GM21786 (cell line): ENCODE data around the gene SLC43A3.

Experiments
- ATAC-seq: cut with Tn5 transposase; IDR thresholded peaks from one replicate; pipeline ENCODE4 v1.9.1; 2021; ENCODE audit not compliant: unreplicated experiment

Gene SLC43A3

DNA sequence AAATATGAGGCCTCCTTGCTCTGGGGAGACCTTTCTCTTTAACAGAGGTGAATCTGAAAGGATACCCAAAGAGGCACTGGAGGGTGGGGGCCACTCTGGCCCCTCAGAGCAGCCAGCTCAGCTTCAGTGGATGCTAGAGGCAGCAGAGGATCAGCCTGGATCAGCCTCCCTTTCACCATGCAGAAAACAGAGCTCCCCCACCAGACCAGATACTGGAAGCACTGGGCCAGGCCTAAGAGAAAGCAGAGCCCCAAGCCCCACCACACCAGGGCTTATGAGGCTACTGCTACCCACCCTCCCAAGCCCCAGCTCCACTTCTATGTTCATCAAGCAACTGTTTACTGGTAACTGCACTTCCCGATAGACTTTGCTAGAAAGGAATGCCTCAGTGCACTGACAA lies 4.0 kb upstream of the SLC43A3 start:
- no peak for ATAC-seq

DNA sequence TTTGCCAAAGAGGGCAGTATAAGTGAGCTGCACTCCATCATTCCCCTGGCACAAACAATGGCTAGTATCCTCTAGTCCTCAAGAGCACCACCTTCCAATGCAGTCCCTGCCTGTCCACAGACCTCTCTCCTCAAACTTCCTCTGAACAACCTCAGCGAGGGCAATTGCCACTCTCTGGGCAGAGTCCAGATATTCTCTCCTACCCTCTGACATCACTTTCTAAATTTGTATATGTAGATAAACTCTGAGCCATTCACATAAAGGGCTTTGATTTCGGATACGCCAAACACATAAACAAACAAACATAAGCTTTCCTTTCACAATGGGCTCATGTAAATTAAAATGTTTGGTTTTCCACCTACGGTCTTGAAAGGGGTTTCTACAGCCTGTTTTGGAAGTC lies 3.0 kb upstream of the SLC43A3 start:
- no peak for ATAC-seq

DNA sequence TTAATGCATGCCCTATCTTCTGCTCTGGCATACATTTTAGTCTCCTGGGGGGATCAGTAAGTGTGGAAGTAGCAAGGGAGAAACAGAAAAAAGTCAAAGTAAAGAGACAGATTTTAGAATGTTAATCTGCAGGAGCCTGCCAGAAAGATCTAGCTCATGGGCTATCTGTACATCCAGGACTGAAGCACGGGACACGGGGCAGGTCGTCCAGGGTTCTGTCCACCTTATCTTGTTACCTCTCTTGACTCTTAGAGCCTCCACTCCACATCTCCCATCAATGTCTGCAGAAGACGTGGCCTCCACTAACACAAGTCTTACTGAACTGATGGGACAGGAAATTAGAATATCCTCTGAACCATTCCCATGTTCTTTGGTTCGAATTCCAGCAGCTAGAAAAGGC lies 1.7 kb upstream of the SLC43A3 start:
- no peak for ATAC-seq

DNA sequence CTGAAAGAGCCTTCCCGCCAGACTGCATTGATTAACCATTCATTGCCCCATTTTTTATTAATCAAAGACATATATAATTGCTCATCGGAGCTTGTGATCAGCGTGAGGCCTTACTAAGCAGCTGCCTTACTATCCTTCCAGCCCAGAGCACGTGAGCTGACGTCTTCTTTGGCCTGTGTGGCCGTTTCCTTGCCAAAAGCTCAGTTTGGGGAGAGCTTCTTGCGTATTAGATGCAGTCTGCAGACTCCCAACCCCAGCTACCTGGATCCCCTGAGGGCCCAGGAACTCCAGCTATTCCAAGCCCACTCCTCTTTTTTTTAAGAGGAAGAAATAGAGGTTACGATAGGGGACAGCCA lies 784 bp upstream of the SLC43A3 start:
- ATAC-seq, result no peak

DNA sequence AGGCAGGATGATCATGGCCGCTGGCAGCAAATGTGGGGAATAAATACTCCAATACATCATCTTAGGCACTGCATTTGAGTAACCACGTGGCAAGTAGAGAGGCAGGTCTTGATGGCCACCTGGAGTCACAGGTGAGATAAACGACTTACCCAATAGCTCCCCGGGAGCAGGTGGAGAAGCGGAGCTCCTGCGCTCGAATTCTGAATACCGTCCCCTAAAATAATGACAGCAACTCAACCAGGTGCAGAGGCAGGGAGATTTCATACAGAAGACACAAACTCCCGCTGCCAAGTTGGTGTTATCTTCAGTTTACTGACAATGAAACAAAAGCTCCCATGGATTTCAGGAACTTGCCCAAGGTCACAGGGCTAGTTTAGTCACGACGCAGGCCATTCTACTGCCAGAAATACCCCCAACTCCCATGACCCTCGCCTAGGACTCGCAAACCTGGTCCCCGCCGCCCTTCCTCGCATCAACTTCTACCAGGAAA lies 437 bp downstream of the SLC43A3 start:
- no peak for ATAC-seq

DNA sequence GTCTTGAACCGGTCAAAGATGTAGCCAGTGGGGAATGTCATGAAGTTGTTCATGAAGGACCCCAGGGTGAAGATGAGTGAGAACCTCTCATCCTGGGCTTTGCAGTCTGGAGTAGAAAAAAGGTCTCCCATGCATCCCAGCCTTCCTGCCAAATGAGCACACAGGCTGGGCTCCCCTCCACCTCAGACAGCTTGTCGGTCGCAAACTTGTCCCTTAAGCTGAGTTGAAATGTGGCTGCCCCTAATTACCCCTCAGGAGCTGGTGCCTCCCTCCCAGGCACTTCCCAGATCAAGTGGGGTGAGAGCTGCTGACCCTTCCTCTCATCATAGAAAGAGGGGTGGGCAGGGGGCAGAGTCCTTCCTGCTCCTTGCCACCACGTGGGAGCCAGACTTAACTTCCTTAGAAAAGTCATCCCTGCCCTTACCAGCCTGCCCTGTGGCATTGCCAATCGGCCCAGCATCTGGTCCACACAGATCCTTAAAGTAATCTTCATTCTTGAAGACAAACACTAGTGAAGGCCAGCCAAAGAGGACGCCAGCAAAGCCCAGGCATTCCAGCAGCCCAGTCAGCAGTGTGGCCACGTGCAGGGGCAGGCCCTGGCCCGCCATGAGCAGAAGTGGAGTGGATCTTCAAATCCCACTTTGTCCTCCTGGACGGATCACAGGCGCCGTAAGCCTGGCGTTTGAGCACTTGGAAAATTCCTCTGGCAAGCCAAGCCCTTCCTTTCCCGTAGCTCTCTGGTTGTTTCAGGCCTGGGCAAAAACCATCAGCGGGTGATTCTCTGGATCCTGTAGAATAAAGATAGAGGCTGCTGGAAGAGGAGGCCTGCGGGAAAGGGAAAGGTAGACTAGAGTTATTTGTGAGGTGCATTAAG lies 1.1 kb downstream of the SLC43A3 start:
- ATAC-seq, result no peak

DNA sequence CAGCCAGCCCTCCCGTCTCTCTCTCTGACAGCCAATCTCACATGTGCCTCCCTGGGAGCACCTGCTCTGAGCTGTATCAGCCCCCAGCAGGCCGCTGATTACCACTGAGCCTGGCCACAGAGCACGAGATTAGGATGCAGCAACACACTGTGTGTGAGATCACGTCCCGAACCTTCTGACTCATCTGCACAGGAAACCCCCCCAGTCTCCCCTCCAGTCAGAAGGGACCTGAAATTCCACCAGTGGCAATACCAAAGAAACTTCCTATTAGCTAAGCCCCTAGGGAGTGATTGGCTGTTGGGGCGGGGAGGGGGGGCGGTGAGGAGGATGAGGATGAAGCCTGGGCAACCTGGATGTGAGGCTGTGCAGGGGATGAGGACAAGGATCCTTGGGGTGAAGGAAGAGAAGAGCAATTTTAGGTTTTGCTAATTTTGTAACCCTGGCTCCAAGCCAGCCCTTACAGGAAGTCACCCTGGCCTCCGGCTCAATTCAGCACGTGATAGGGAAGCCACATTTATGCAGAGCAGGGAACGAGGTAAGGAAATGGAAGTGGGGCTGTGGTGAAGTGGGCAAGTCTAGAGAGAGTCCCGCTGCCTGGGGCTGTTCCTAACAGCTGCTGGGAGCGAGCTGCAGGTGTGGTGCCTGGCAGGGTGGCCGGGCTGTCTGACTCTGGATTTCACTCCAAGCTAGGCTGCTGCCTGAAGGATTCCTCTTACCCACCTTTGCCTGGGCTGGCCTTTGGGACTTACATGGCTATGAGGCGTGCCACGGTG lies 1.9 kb downstream of the SLC43A3 start:
- peak; percentile 91 for ATAC-seq

DNA sequence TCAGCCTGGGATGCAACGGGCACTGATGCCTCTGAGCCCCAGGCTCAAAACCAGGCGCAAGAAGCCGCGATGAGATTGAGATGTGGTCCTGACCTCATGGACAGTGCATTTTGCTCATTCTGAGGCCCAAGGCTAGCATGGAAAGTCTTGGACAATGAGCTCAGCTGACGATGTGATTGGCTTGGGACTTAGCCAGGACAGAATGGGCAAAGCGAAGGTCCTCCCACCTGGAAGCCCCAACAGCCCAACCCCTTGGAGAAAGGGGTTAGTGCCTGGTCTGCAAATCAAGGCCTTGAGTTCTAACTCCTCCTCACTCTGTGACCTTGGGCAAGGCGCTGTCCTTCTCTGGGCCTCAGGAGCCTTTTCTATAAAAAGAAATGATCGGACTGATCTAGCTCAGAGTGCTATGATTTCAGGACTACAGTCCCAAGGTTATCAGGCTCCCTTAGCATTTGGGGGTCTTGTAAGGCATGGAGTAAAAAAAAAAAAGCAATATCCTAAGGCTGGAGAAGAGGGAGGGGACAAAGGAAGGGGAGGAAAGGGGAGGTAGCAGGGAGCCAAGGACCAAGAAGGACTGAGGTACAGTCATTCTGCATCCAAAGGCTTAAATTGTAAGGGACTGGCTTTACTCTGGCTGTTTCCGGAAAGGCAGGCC lies 2.7 kb downstream of the SLC43A3 start:
- ATAC-seq, result no peak

DNA sequence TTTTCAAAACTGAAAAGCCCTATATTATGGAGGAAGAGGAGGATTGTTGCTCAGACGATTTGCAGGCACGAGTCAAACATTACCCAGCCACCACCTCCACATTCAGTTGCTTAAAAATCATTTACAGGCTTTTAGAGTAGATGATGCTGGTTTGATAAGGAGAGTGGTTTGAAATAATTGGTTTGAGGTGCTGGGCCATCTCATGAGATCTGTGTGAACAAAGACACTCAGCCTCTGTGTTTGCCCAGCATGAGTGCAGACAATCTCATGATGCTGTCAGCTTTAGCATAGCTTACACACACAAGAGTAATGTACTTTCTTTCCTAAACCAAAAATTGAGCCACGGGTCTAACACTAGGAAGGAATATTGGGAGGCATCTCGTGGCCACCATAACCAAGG lies 4.3 kb downstream of the SLC43A3 start:
- no peak for ATAC-seq

DNA sequence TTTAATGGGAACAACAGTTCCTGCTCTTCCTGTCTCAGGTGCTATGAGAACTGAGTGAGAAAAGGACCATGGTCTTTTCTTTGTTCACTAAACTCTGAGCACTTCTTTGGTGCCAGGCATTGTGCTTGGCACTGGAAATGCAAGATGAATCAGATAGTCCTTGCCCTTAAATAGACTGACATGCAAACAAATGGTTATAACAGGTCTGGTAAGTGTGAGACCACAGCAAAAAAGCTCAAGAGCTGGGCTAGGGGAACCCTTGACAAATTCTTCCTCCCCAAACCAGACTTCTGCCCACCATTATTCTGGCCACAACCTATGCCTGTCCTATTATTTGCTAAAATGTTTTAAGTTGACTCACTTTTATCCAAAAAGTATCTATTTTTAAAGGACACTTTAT lies 5.1 kb downstream of the SLC43A3 start:
- no peak for ATAC-seq

DNA sequence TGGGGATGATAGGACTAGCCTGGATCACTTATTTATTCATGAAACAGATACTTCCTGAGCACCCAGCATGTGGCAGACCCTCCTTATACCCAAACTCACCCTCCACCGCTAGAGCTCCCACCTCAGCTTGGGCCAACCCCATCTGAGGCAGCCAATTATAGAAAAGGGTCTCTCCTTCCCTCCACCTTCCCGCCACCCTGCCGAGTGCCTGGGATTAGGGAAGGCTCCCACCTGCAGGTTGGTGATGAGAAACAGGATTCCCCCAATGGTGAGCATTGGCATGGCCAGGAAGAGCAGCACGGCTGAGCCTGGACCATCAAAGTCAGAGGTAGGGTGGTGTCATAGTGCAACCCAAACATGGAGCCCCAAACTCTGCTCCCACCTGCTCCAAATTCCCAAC lies 5.9 kb downstream of the SLC43A3 start:
- no peak for ATAC-seq

DNA sequence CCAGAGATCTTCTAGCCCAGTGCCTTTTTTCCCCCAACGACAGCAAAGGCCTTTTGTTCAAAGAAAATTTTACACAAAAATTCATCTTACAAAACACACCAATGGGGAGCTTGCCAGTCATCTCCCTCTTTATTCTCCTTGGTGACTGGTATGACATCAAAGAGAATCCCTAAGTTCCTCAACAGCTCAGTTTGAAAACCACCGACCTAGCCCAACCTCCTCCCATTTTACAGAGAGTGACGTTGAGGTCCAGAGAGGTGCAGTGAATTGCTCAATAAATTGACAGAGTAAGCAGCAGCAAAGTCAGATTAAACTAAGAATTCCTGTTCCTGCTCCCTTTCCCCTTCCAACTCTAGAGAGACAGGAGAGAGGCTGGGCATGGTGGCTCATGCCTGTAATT lies 7.8 kb downstream of the SLC43A3 start:
- ATAC-seq, result no peak

DNA sequence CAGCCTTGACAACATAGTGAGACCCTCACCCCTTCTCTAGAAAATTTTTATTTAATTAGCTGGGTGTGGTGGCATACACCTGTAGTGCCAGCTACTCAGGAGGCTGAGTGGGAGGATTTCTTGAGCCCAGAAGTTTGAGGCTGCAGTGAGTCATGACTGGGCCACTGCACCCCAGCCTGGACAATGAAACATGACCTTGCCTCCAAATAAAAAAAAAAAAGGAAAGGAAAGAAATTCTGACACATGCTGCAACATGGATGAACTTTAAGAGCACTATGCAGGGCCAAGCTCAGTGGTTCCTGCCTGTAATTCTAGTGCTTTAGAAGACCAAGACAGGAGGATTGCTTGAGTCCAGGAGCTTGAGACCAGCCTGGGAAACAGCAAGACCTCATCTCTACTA lies 8.8 kb downstream of the SLC43A3 start:
- no peak for ATAC-seq

DNA sequence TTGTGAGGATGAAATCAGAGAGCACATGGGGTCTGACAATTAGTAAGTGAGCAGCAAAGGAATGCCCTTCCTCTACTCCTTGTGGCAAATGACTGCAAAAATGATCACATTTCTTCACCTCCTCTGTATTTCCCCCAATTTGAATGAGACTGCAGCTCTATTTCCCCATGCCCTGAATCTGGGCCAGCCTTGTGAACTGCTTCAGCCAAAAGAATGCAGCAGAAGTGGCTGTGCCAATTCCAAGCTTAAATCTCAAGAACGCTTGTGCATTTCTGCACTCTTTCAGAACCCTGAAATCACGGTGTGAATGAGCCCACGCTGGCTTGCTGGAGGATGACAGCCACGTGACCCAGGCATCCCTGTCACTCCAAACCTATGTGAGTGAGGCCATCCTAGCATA lies 9.9 kb downstream of the SLC43A3 start:
- no peak for ATAC-seq

DNA sequence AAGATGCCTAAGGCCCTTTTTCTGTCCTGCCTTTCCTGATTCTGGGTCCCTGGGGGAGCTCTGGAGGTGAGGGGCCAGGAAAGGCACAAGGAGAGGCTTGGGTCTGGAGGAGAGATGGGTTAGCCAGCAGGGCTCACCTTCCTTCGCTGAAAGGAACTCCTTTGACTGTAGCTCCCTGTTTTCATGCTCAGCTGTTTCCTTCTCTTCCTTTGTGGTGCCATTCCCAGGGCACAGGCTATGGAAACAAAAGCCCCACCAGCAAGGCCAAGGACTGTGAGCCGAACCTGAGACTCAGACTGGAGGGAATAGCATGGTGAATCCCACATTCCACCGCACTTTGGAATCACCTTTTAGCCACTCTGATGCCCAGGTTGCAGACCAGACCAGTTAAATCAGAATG lies 10.5 kb downstream of the SLC43A3 start:
- no peak for ATAC-seq

DNA sequence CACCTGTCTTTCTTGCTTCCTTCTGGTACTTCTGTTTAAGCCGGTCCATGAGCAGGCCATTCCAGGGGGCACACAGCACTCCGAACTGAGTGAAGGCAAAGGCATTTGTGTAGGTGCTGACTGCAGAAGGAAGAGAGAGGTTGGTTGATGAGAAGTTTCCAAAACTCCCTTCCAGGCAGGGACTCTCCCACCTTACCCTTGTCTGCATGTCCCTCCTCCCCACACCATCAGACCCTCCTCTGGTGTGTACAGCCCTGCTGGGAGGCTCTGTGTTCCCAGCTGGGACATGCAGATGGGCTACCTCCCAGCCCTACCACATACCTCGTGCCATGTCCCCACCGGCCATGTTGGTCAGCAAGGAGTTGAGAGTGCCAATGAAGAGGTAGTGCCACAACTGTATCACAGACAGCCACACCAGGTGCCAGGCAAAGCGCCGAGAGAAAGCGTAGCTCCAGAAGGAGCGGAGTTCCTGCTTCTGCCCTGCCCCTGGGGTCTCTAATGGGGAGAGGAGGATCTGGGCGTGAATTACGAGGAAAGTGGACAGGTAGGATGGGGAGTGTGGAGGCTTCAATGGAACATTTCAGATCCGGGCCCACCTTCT lies 12.2 kb downstream of the SLC43A3 start:
- ATAC-seq, result no peak

DNA sequence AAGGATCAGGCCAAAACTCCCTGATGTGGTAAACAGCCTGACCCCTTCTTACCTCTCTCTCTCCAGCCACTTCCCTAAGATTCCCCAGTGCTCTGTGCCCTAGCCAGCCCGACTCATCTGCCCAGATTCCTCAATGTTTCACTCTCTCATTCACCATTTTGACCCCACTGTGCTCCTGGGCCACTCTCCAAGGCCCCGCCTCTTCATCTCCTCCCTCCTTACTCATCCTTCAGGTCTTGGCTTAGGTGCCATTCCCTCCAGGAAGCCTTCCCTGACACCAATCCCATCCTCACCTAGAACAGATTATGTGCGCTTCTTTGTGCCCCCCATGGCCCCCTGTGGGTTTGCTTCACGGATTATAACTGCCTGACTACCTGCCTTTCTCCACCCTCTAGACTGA lies 13.2 kb downstream of the SLC43A3 start:
- no peak for ATAC-seq

DNA sequence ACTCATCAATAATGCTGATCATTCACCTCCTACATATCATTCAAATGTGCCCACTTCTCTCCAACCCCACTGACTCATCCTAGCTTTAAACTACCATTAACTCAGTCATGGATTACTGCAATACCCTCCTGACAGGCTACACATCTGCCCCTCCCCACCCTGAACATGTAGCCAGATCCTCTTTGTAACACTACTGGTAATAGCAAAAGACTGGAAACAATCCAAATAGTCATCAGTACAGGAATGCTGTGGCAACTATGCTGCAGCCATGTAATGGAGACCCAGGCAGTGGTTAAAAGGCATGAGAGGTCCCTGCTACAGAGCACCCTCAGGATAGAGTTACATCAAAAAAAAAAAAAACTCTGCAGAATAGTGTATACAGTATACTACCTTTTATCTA lies 16.6 kb downstream of the SLC43A3 start:
- no peak for ATAC-seq

DNA sequence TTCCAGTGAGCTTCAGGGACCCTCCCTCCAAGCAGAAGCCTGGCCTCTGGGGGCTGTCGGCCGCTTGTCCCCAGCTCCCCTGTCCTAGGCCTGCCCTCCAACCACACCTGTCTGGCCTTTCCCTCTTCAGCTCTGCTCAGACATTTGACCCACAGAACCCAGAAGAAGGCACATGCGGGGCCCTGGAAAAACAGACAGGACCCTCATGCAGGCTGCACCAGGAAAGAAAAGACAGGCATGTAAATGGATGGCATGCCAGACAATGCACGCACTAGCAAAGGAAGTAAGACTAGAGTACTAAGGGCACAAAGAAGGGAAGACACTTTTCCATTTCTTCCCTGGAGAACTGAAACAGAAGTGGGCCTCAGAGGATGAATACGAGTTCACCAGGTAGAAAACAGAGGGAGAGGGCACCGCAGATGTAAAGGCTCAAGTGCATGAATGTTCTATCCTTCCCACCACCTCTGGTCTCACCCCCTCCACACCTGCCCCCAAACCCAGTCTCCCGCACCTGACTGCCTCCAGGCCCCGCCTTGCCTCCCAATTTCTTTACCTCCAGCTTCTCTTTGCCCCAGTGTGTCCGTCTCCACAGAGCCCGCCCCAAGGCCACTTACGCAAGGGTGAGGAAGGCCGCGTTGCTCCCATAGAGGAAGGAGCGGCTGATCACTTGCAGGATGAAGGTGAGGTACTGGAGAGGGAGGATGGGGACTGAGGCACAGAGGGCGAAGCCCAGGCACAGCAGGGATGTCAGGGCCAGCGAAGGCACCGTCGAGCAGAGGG lies 17.4 kb downstream of the SLC43A3 start:
- ATAC-seq, result no peak

DNA sequence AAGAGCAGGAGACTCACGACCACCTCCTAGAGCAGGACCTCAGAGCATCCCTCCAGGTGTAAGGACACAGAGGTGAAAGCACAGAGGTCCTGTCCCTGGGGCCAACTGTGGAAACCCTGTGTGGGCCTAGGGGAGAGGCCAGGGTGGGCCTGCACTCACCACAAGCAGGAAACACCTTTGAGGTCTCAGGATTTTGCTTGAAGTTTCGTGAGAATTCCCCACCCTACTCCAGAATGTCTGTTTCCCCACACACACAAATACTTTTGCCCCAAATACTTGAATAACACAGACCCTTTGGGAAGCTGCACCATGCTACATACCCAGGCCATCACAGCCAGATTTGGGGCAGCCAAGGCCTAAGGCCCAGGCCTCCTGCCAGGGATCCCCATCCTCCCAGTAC lies 18.1 kb downstream of the SLC43A3 start:
- no peak for ATAC-seq
